ENCODE data around the gene C19orf47. TPM values are rescaled to one million over a fixed set of nuclear protein-coding genes. Genes with fewer than 3 reads are reported as not detected.

The C19orf47 gene
- total and polyA plus RNA-seq, 2 donors (not counting 3 experiments of a cell fraction or from before 2014, with no cell fraction given): 16.4 to 27.0 TPM

DNA sequence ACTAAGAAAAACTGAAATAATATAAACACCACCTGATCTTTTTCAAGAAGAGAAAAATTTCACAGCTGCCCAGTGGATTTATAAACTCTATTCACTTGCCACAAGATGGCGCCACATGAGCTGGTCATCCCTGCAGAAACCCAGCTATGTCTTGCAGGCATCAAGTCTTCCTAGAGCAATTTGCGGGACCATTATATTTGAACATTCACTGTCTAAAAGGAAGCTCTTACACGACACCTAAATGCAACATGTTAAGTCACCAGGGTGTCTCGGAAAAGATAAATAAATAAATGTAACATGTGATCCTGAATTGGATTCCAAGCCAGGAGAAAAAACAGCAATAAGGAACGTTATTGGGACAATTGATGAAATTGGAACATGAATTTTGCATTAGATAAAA, 42.8 kb downstream of the C19orf47 start:
- intact Hi-C loops (cut with micrococcal nuclease): loop anchor here (1.0 kb wide), 6 partner anchors 139 to 329 kb away; partner anchors contain the start of genes BLVRB and SERTAD3
- dilution Hi-C loops (cut with MboI; ENCODE audit: extremely low pct_ligation_motif_present, low sequenced_read_pairs): no loop called here
- H3K9me3 ChIP-seq (replicated peaks; ENCODE audit: control insufficient read depth, insufficient read depth, low read length): no peaks in the 10 kb centered on the region
- FAIRE-seq: peak; percentile 64
- ChIA-PET CTCF (interaction anchor here (0.5 to 2.4 kb wide), 77 partner anchors 9 to 1979 kb away, joined by 3 to 35 read pairs (median 5); partner anchors contain the start of genes AKT2, BLVRB, C19orf47 and MAP3K10), POLR2A (interaction anchor here (1.1 to 1.2 kb wide), 2 partner anchors 115 to 120 kb away, joined by 4 to 6 read pairs; partner anchors contain the start of gene SERTAD1)
- H3K27ac ChIP-seq (ENCODE audit: insufficient read depth, low read depth, low read length): no peak overlapping the region
- H3K4me3 ChIP-seq (replicated peaks in 1 of 3; ENCODE audit: insufficient read depth in 1 of 3, low read depth in 1 of 3, low read length in 3 of 3): no peak overlapping the region
- H2AFZ ChIP-seq (ENCODE audit: low read depth, low read length): no peak overlapping the region
- H3K9me1 ChIP-seq (replicated peaks; ENCODE audit: control insufficient read depth, extremely low read depth, insufficient read depth, low read length): no peaks in the 10 kb centered on the region
- TF ChIP-seq EZH2 (IDR thresholded peaks at IDR 0.05; ENCODE audit: borderline replicate concordance, low read depth, low read length, severe bottlenecking): no peak
- TF ChIP-seq, protein P1, sequence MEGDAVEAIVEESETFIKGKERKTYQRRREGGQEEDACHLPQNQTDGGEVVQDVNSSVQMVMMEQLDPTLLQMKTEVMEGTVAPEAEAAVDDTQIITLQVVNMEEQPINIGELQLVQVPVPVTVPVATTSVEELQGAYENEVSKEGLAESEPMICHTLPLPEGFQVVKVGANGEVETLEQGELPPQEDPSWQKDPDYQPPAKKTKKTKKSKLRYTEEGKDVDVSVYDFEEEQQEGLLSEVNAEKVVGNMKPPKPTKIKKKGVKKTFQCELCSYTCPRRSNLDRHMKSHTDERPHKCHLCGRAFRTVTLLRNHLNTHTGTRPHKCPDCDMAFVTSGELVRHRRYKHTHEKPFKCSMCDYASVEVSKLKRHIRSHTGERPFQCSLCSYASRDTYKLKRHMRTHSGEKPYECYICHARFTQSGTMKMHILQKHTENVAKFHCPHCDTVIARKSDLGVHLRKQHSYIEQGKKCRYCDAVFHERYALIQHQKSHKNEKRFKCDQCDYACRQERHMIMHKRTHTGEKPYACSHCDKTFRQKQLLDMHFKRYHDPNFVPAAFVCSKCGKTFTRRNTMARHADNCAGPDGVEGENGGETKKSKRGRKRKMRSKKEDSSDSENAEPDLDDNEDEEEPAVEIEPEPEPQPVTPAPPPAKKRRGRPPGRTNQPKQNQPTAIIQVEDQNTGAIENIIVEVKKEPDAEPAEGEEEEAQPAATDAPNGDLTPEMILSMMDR (IDR thresholded peaks at IDR 0.05; ENCODE audit: extremely low read depth in 1 of 2, insufficient read depth in 1 of 2, low read depth in 1 of 2, low read length in 2 of 2): peak; percentile 66 to 68
- no peak for TF ChIP-seq POLR2A (IDR thresholded peaks at IDR 0.05; ENCODE audit: low read depth, low read length)
- TF ChIP-seq POLR2AphosphoS5 (IDR thresholded peaks at IDR 0.05; ENCODE audit: insufficient read depth, low read depth, low read length): no peak
- no peak for TF ChIP-seq FOS (IDR thresholded peaks at IDR 0.05; ENCODE audit: borderline replicate concordance, insufficient read depth, low read length)
- H3K27me3 ChIP-seq (ENCODE audit: control insufficient read depth in 2 of 2, insufficient read depth in 2 of 2, low read length in 2 of 2): no peaks in the 10 kb centered on the region
- no peak overlapping the region for H3K9ac ChIP-seq (replicated peaks; ENCODE audit: extremely low read depth, insufficient read depth, low read length)
- H3K4me2 ChIP-seq (ENCODE audit: insufficient read depth, low read length): no peak overlapping the region
- BruUV-seq (replicated peaks): no TSS peak
- DNase-seq (ENCODE audit: low read depth, low spot score): peak; percentile 82
- H3K79me2 ChIP-seq (ENCODE audit: control insufficient read depth, insufficient read depth, low read length): no peaks in the 10 kb centered on the region
- no peaks in the 10 kb centered on the region for H3K4me1 ChIP-seq (ENCODE audit: control insufficient read depth, extremely low read depth, insufficient read depth, low read length)
- H3K36me3 ChIP-seq (ENCODE audit: control insufficient read depth in 2 of 2, extremely low read depth in 1 of 2, insufficient read depth in 2 of 2, low read length in 2 of 2): no peaks in the 10 kb centered on the region
- no peaks in the 10 kb centered on the region for H4K20me1 ChIP-seq (replicated peaks; ENCODE audit: control insufficient read depth, extremely low read depth, insufficient read depth, low read length)

DNA sequence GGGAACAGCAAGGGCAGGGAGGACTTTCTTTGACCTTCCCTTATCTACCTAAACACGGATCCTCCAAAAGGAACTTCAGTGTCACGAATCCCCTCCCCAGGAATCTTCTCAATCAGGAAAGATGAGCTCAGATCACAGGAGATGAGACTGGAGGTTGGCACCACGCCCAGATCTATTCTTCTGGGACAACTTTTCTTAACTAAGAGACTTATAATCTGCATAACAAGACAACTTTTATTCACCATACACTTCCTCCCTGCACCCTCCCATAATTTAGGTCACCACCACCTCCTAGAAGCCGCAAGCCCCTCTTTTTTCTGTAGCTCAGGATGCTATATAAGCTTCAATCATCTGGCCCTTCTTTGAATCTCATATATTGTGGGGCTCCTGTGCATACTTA, 43.9 kb downstream of the C19orf47 start:
- no peaks in the 10 kb centered on the region for H3K79me2 ChIP-seq (ENCODE audit: control insufficient read depth, insufficient read depth, low read length)
- no peaks in the 10 kb centered on the region for H3K4me1 ChIP-seq (ENCODE audit: control insufficient read depth, extremely low read depth, insufficient read depth, low read length)
- DNase-seq (ENCODE audit: low read depth, low spot score): no peak
- dilution Hi-C loops (cut with MboI; ENCODE audit: extremely low pct_ligation_motif_present, low sequenced_read_pairs): no loop called here
- CTCF ChIA-PET: interaction anchor here (0.9 to 2.4 kb wide), 14 partner anchors 18 to 330 kb away, joined by 3 to 35 read pairs (median 16); partner anchors contain the start of gene SERTAD3
- H3K4me2 ChIP-seq (ENCODE audit: insufficient read depth, low read length): no peak overlapping the region
- H3K27me3 ChIP-seq (ENCODE audit: control insufficient read depth in 2 of 2, insufficient read depth in 2 of 2, low read length in 2 of 2): no peaks in the 10 kb centered on the region
- H3K9me3 ChIP-seq (replicated peaks; ENCODE audit: control insufficient read depth, insufficient read depth, low read length): no peaks in the 10 kb centered on the region
- no TSS peak for BruUV-seq (replicated peaks)
- no peak overlapping the region for H3K27ac ChIP-seq (ENCODE audit: insufficient read depth, low read depth, low read length)
- no peaks in the 10 kb centered on the region for H3K36me3 ChIP-seq (ENCODE audit: control insufficient read depth in 2 of 2, extremely low read depth in 1 of 2, insufficient read depth in 2 of 2, low read length in 2 of 2)
- no peak overlapping the region for H3K9ac ChIP-seq (replicated peaks; ENCODE audit: extremely low read depth, insufficient read depth, low read length)
- TF ChIP-seq JUN (IDR thresholded peaks at IDR 0.05; ENCODE audit: borderline replicate concordance, insufficient read depth, insufficient read length, low read depth): no peak
- TF ChIP-seq, protein P1 (IDR thresholded peaks at IDR 0.05; ENCODE audit: extremely low read depth in 1 of 2, insufficient read depth in 1 of 2, low read depth in 1 of 2, low read length in 2 of 2): no peak
- TF ChIP-seq EZH2 (IDR thresholded peaks at IDR 0.05; ENCODE audit: borderline replicate concordance, low read depth, low read length, severe bottlenecking): no peak
- TF ChIP-seq GATA2 (IDR thresholded peaks at IDR 0.05; ENCODE audit: insufficient read depth, insufficient read length, low read depth, low read length): no peak
- TF ChIP-seq FOS (IDR thresholded peaks at IDR 0.05; ENCODE audit: borderline replicate concordance, insufficient read depth, low read length): no peak
- no peak for TF ChIP-seq POLR2A (IDR thresholded peaks at IDR 0.05; ENCODE audit: low read depth, low read length)
- no peak for TF ChIP-seq POLR2AphosphoS5 (IDR thresholded peaks at IDR 0.05; ENCODE audit: insufficient read depth, low read depth, low read length)
- TF ChIP-seq, protein P2, sequence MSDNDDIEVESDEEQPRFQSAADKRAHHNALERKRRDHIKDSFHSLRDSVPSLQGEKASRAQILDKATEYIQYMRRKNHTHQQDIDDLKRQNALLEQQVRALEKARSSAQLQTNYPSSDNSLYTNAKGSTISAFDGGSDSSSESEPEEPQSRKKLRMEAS (IDR thresholded peaks at IDR 0.05; ENCODE audit: insufficient read depth, insufficient read length): no peak
- TF ChIP-seq MYC (IDR thresholded peaks at IDR 0.05; ENCODE audit: low read depth, low read length): no peak
- intact Hi-C loops (cut with micrococcal nuclease): no loop called here
- no peaks in the 10 kb centered on the region for H4K20me1 ChIP-seq (replicated peaks; ENCODE audit: control insufficient read depth, extremely low read depth, insufficient read depth, low read length)
- POLR2A ChIA-PET: no interaction called here
- FAIRE-seq: no peak
- H2AFZ ChIP-seq (ENCODE audit: low read depth, low read length): no peak overlapping the region
- H3K4me3 ChIP-seq (replicated peaks in 1 of 3; ENCODE audit: insufficient read depth in 1 of 3, low read depth in 1 of 3, low read length in 3 of 3): no peak overlapping the region
- H3K9me1 ChIP-seq (replicated peaks; ENCODE audit: control insufficient read depth, extremely low read depth, insufficient read depth, low read length): no peaks in the 10 kb centered on the region

Data from endothelial cell of umbilical vein (primary cell).